ENCODE data around the gene PRKD2. TPM values are rescaled to one million over a fixed set of nuclear protein-coding genes. Genes with fewer than 3 reads are reported as not detected.

The PRKD2 gene
- total and polyA plus RNA-seq, 4 donors: 8.0 to 30.4 (median 24.5) TPM

- H3K4me1 ChIP-seq (ENCODE audit: control insufficient read depth, insufficient read depth, low read length): peaks cover 12% of the 10 kb centered on the region
- 95% methylated on average over 21 of the region's 22 CpGs for WGBS (ENCODE audit: insufficient coverage)
- no peak for DNase-seq (ENCODE audit: low read depth in 4 of 6, low spot score in 6 of 6)
- no peaks in the 10 kb centered on the region for H3K9me3 ChIP-seq (ENCODE audit: control insufficient read depth, insufficient read depth, low read length)
- no peak overlapping the region for H3K4me3 ChIP-seq (ENCODE audit: low read depth, low read length)
- no peaks in the 10 kb centered on the region for H3K27me3 ChIP-seq (ENCODE audit: control insufficient read depth, insufficient read depth, low read length)
- no peak overlapping the region for H3K27ac ChIP-seq (ENCODE audit: low read depth, low read length)
- H3K36me3 ChIP-seq (ENCODE audit: control insufficient read depth, insufficient read depth, low read length): peaks cover 88% of the 10 kb centered on the region
Observed at GRCh38 chr19:46693760-46694159, 23.2 kb downstream of the PRKD2 start.

- Histone ChIP-seq H3K27me3 (ENCODE audit: control insufficient read depth, insufficient read depth, low read length) (no peaks in the 10 kb centered on the region), H3K9me3 (ENCODE audit: control insufficient read depth, insufficient read depth, low read length) (no peaks in the 10 kb centered on the region), H3K4me1 (ENCODE audit: control insufficient read depth, insufficient read depth, low read length) (peaks cover 12% of the 10 kb centered on the region), H3K27ac (ENCODE audit: low read depth, low read length) (no peak overlapping the region), H3K4me3 (ENCODE audit: low read depth, low read length) (no peak overlapping the region), H3K36me3 (ENCODE audit: control insufficient read depth, insufficient read depth, low read length) (peaks cover 92% of the 10 kb centered on the region)
- no peak for DNase-seq (ENCODE audit: low read depth in 4 of 6, low spot score in 6 of 6)
- 98% methylated on average over 3 of the region's 4 CpGs for WGBS (ENCODE audit: insufficient coverage)
Observed at GRCh38 chr19:46692918-46693722, 23.8 kb downstream of the PRKD2 start.

DNA sequence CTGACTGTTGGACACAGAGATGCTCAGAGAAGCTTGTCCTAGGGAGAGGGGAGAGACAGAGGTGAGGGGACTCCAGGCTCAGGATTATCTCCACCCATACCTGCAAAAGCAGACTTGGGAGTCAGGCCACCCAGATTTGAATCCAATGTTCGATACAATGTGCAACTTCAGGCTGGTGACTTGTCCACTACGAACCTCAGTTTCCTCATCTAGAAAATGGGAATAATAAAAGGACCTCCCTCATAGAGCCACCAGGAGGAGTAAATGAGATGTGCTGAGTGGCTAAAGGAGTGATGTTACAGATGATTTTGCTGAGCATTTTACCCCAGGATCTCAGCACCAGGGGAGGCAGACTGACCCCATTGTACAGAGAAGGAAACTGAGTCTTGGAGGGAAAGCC is 25.0 kb downstream of the PRKD2 start:
- Histone ChIP-seq H3K4me3 (ENCODE audit: low read depth, low read length) (no peak overlapping the region), H3K36me3 (ENCODE audit: control insufficient read depth, insufficient read depth, low read length) (peaks cover 94% of the 10 kb centered on the region), H3K9me3 (ENCODE audit: control insufficient read depth, insufficient read depth, low read length) (no peaks in the 10 kb centered on the region), H3K27ac (ENCODE audit: low read depth, low read length) (no peak overlapping the region), H3K27me3 (ENCODE audit: control insufficient read depth, insufficient read depth, low read length) (no peaks in the 10 kb centered on the region), H3K4me1 (ENCODE audit: control insufficient read depth, insufficient read depth, low read length) (peaks cover 3% of the 10 kb centered on the region)
- no CpG with 5 or more reads among the region's 2 CpGs for WGBS (ENCODE audit: insufficient coverage)
- no peak for DNase-seq (ENCODE audit: low read depth in 4 of 6, low spot score in 6 of 6)

GRCh38 chr19:46691104-46691503 is 25.8 kb downstream of the PRKD2 start:
- H3K27ac ChIP-seq (ENCODE audit: low read depth, low read length): no peak overlapping the region
- no peaks in the 10 kb centered on the region for H3K4me1 ChIP-seq (ENCODE audit: control insufficient read depth, insufficient read depth, low read length)
- 50% methylated on average over 2 of the region's 2 CpGs for WGBS (ENCODE audit: insufficient coverage)
- H3K9me3 ChIP-seq (ENCODE audit: control insufficient read depth, insufficient read depth, low read length): no peaks in the 10 kb centered on the region
- H3K27me3 ChIP-seq (ENCODE audit: control insufficient read depth, insufficient read depth, low read length): no peaks in the 10 kb centered on the region
- H3K36me3 ChIP-seq (ENCODE audit: control insufficient read depth, insufficient read depth, low read length): peaks cover 94% of the 10 kb centered on the region
- H3K4me3 ChIP-seq (ENCODE audit: low read depth, low read length): no peak overlapping the region
- DNase-seq (ENCODE audit: low read depth in 4 of 6, low spot score in 6 of 6): no peak

DNA sequence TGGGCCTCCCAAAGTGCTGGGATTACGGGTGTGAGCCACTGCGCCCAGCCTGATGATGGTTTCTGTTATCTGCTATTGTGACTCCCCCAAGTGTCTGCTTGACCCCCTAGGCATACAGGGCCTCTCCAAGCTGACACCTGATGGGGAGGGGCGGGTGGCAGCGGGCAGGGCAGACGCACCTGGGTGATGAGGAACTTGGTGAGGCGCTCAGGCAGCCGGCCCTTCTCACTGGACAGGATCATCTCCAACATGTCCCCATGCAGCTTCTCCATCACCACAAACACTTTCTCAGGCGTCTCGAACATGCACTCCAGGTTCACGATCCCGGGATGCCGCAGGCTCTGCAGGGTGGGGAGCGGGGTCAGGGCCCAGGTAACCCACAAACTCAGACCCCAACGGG is 27.6 kb downstream of the PRKD2 start:
- no peak overlapping the region for H3K27ac ChIP-seq (ENCODE audit: low read depth, low read length)
- DNase-seq (ENCODE audit: low read depth in 4 of 6, low spot score in 6 of 6): no peak
- H3K36me3 ChIP-seq (ENCODE audit: control insufficient read depth, insufficient read depth, low read length): peaks cover 92% of the 10 kb centered on the region
- no peak overlapping the region for H3K4me3 ChIP-seq (ENCODE audit: low read depth, low read length)
- H3K9me3 ChIP-seq (ENCODE audit: control insufficient read depth, insufficient read depth, low read length): no peaks in the 10 kb centered on the region
- H3K27me3 ChIP-seq (ENCODE audit: control insufficient read depth, insufficient read depth, low read length): no peaks in the 10 kb centered on the region
- WGBS (ENCODE audit: insufficient coverage): 95% methylated on average over 6 of the region's 14 CpGs
- no peaks in the 10 kb centered on the region for H3K4me1 ChIP-seq (ENCODE audit: control insufficient read depth, insufficient read depth, low read length)

GRCh38 chr19:46687438-46688145 is 29.3 kb downstream of the PRKD2 start:
- H3K4me1 ChIP-seq (ENCODE audit: control insufficient read depth, insufficient read depth, low read length): no peaks in the 10 kb centered on the region
- H3K36me3 ChIP-seq (ENCODE audit: control insufficient read depth, insufficient read depth, low read length): peaks cover 85% of the 10 kb centered on the region
- no peak overlapping the region for H3K4me3 ChIP-seq (ENCODE audit: low read depth, low read length)
- WGBS (ENCODE audit: insufficient coverage): 93% methylated on average over 6 of the region's 6 CpGs
- no peak for DNase-seq (ENCODE audit: low read depth in 4 of 6, low spot score in 6 of 6)
- no peaks in the 10 kb centered on the region for H3K27me3 ChIP-seq (ENCODE audit: control insufficient read depth, insufficient read depth, low read length)
- H3K27ac ChIP-seq (ENCODE audit: low read depth, low read length): no peak overlapping the region
- no peaks in the 10 kb centered on the region for H3K9me3 ChIP-seq (ENCODE audit: control insufficient read depth, insufficient read depth, low read length)

DNA sequence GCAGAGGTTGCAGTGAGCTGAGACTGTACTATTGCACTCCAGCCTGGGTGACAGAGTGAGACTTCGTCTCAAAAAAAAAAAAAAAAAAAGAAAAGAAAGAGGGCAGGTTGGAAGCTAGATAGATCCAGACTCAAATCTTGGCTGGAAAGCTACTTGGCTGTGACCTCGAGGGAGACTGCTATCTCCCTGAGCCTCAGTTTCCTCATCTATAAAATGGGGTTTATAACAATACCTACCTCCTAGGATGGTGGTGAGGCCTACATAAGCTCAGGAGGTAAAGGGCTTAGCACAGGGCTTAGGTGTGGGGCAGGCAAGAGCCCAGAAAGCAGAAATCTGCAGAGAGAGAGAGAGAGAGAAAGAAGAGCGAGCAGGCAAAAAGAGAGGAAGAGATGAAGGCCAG is 31.7 kb downstream of the PRKD2 start:
- Histone ChIP-seq H3K4me1 (ENCODE audit: control insufficient read depth, insufficient read depth, low read length) (no peaks in the 10 kb centered on the region), H3K27me3 (ENCODE audit: control insufficient read depth, insufficient read depth, low read length) (no peaks in the 10 kb centered on the region), H3K27ac (ENCODE audit: low read depth, low read length) (no peak overlapping the region), H3K9me3 (ENCODE audit: control insufficient read depth, insufficient read depth, low read length) (no peaks in the 10 kb centered on the region), H3K4me3 (ENCODE audit: low read depth, low read length) (no peak overlapping the region), H3K36me3 (ENCODE audit: control insufficient read depth, insufficient read depth, low read length) (peaks cover 75% of the 10 kb centered on the region)
- no CpG with 5 or more reads among the region's 3 CpGs for WGBS (ENCODE audit: insufficient coverage)
- no peak for DNase-seq (ENCODE audit: low read depth in 4 of 6, low spot score in 6 of 6)

DNA sequence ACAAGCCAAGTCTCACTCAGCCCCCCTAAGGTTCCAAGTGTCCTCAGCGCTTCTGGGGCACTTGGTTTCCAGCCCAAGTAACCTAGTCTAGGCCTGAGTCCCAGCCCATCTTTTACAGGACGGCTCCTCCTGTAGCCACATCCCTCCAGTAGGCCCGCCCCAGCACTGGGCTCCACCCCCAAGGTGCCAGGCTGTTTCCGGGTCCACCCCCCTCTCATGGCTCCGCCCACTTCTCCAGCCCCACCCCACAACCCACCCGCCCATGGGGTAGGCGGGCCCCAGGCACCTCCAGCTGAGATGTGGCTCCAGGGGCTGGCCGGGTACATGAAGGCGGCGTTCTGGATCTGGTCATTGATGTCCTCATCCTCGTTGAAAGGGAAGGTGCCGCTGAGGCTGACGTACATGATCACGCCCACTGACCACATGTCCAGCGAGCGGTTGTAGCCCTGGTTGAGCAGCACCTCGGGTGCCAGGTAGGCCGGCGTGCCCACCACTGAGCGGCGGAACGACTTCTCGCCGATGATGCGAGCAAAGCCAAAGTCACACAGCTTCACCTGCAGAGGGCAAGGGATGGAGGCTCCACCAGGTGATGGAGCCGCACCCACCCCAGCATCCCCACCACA is 38.7 kb downstream of the PRKD2 start:
- WGBS (ENCODE audit: insufficient coverage): 85% methylated on average over 22 of the region's 26 CpGs
- Histone ChIP-seq H3K36me3 (ENCODE audit: control insufficient read depth, insufficient read depth, low read length) (peaks cover 80% of the 10 kb centered on the region), H3K27me3 (ENCODE audit: control insufficient read depth, insufficient read depth, low read length) (no peaks in the 10 kb centered on the region), H3K9me3 (ENCODE audit: control insufficient read depth, insufficient read depth, low read length) (no peaks in the 10 kb centered on the region), H3K4me1 (ENCODE audit: control insufficient read depth, insufficient read depth, low read length) (no peaks in the 10 kb centered on the region), H3K27ac (ENCODE audit: low read depth, low read length) (no peak overlapping the region), H3K4me3 (ENCODE audit: low read depth, low read length) (no peak overlapping the region)
- no peak for DNase-seq (ENCODE audit: low read depth in 4 of 6, low spot score in 6 of 6)

GRCh38 chr19:46674416-46675178 is 42.3 kb downstream of the PRKD2 start:
- Histone ChIP-seq H3K4me1 (ENCODE audit: control insufficient read depth, insufficient read depth, low read length) (no peaks in the 10 kb centered on the region), H3K36me3 (ENCODE audit: control insufficient read depth, insufficient read depth, low read length) (peaks cover 61% of the 10 kb centered on the region), H3K27me3 (ENCODE audit: control insufficient read depth, insufficient read depth, low read length) (no peaks in the 10 kb centered on the region), H3K27ac (ENCODE audit: low read depth, low read length) (no peak overlapping the region), H3K9me3 (ENCODE audit: control insufficient read depth, insufficient read depth, low read length) (no peaks in the 10 kb centered on the region), H3K4me3 (ENCODE audit: low read depth, low read length) (no peak overlapping the region)
- 95% methylated on average over 18 of the region's 21 CpGs for WGBS (ENCODE audit: insufficient coverage)
- DNase-seq (ENCODE audit: low read depth in 4 of 6, low spot score in 6 of 6): peak in 2 of 6 donors; percentile 17 to 74

Measured in spinal cord (tissue), 10 donors.